Loucy (cell line): ENCODE measurements around the gene CFAP53.

ENCODE experiments used
- CTCF ChIP-seq: fragments of 200-600 bp; sonication (generic); conservative IDR thresholded peaks from 2 replicates; pipeline ENCODE4 v1.5.1; 2014; ENCODE audit warnings: mild to moderate bottlenecking, antibody characterized with exemption, low read length
- EZH2phosphoT487 ChIP-seq: fragments of 200-600 bp; IDR thresholded peaks from 2 replicates; pipeline ENCODE4 v1.6.1; 2018; ENCODE audit warnings: antibody characterized with exemption, mild to moderate bottlenecking, moderate library complexity, borderline replicate concordance

GRCh38 chr18:50281295-50281971 lies 15.1 kb upstream of the CFAP53 start, which contains the start of gene MBD1:
- no peak; the same call in 1 of the 2 replicates for TF ChIP-seq CTCF
- no peak for TF ChIP-seq EZH2phosphoT487
